Measurements from ENCODE around the gene IL10RA.

GRCh38 chr11:117959438-117960149, 26.6 kb upstream of the IL10RA start:
- no peak for TF ChIP-seq POLR2A (IDR thresholded peaks at IDR 0.05; ENCODE audit: low read depth, low read length)
- no peak for TF ChIP-seq TAF1 (IDR thresholded peaks at IDR 0.05; ENCODE audit: borderline replicate concordance, low read depth, low read length)
- TF ChIP-seq POLR2AphosphoS5 (IDR thresholded peaks at IDR 0.05; ENCODE audit: low read depth, low read length) = no peak
